Endothelial cell of hepatic sinusoid (primary cell): ENCODE results near the gene BMP4.

Source experiments
- in situ Hi-C: cut with HindIII; loops from 2 replicates; pipeline ENCODE4 v1.10.0; 2017; ENCODE audit warnings: low sequenced_read_pairs

Gene BMP4

GRCh38 chr14:53967606-53968005, 11.0 kb upstream of the BMP4 start:
- in situ Hi-C loops = no loop called here

- in situ Hi-C loops = no loop called here
Measured at GRCh38 chr14:53964249-53964648, 7.6 kb upstream of the BMP4 start.

DNA sequence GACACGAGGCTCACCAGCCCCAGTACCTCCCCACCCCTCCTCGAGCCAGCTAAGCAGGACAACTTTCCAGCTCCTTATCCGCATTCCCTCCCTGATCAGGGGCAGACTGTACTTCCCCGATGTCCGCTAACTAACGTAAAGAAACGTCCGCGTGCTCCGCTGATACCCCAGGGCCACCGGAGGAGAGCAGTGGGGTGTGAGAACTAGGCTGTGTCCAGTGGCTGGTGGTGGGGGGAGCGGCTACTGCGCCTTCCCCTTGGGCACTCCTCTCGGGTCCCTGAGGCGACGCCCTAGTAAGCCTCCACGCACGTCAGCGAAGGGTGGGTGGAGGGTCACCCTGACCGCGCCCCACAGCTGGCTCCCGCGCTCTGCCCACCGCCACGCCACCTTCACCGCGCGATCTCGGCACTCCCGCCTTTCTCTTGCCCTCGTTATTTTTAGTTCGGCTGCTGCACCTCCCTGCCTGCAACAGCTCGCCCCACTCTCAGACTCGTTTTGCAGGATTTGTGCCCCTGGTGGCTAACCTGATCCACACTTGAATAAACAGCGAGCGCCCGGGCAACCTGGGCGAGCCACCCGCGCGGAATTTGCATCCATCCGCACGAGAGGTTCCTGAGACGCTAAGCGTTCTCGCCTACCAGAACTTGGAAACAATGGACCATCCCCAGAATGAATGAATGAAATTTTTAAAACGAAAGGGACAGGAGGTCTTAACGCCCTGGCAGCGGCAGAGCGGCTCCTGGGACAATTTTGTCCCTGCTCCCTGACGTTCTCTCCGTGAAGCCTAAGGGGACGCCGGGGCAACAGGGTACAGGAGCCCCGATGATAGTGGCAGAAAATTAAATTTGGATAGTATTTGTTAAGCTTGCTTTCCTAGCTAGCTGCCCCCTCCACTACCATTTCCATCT, 6.9 kb upstream of the BMP4 start:
- in situ Hi-C loops = no loop called here

- in situ Hi-C loops = no loop called here
Measured at GRCh38 chr14:53962953-53963319, 6.3 kb upstream of the BMP4 start.

- in situ Hi-C loops = no loop called here
Measured at GRCh38 chr14:53958628-53959027, 2.0 kb upstream of the BMP4 start.

- in situ Hi-C loops = no loop called here
Measured at GRCh38 chr14:53957739-53958138, 1.1 kb upstream of the BMP4 start.

GRCh38 chr14:53955671-53956426, 776 bp downstream of the BMP4 start:
- in situ Hi-C loops = no loop called here

DNA sequence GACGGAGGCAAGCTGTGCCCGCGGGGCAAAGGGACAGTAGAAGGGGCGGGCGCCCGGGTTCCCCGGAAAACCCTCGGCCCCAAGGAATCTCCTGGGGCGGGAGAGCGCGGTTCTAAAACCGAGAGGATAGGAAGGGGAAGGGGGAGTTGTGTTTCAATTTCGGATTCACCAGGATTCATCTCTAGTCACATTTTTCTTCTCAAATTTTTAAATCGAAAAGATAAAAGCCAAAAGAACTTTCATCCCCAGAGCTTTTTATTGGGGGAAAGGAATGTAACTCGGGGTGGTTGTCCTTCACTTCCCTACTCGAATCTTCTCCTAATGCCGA, 1.4 kb downstream of the BMP4 start:
- in situ Hi-C loops = no loop called here

- in situ Hi-C loops = no loop called here
Measured at GRCh38 chr14:53954551-53955228, 1.9 kb downstream of the BMP4 start.

DNA sequence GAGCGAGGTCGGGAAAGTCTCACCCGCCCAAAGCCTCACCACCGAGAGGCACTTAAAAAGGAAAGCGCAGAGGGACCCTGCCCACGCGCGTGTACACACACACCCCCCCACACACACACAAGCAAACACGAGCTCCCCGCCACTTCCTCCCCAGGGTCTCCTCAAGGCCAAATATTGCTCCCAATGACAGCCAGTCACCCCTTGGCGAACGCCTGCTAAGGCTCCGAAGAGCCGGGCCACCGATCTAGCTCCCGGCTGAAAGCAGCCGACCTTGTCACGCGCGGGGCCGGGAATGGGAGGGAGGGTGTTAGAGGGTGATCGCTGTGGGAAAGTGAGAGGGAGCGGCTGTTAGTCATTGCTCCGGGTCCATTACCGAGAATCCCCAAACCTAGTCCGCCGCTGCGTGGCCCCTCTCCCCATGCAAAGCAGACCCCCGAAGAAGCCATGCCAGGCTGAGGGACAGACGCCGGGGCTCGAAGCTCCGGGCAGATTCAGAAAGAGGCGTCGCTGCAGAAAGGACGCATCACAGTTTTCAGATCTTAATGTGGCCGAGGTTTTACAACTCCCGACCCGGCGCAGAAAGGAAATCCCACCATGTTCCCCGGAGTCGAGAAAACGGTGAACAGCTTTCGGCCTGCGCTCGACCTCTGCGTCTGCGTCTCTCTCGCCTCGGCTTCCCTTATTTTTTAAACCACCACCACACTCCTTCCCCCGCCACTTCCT, 2.6 kb downstream of the BMP4 start:
- in situ Hi-C loops = no loop called here

DNA sequence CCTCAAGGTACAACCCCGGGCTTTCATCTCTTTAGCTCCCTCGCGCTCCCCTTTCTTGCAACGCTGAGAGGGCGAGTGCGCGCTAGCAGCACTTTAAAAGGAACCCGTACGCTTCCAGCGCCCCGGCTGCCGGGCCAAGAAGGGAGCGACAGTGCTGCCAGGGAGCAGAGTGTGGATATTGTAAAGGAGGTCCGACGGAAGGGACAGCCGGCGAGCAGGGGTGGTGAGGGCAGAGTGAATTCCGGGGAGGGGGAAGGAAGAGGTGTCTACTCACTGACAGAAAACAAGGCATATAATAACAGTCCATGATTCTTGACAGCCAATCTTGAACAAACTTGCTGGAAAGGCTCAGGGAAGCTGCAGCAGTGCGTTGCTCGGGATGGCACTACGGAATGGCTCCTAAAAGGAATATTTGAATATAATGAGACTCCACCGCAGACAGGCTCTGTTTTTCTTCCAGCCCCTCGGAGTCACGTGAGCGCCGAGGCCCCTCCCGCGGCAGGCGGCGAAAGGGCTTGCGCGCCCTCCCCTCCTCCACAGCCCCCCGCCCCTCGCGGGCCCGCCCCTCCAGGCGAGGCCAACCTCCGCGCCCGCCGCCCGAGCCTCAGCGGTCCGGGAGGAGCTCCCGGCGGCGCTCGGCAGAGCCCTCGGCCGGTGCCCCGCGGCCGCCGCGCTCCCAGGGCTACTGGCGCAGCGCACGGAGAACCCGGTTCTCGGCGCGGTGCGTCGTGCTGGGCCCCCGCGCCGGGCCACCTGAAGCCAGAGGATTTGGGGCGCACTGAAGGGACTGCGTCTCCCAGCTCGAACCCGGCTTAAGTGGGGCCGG, 3.4 kb downstream of the BMP4 start:
- in situ Hi-C loops = no loop called here

GRCh38 chr14:53952533-53952932, 4.1 kb downstream of the BMP4 start:
- in situ Hi-C loops = no loop called here

GRCh38 chr14:53951627-53952303, 4.9 kb downstream of the BMP4 start:
- in situ Hi-C loops = no loop called here

DNA sequence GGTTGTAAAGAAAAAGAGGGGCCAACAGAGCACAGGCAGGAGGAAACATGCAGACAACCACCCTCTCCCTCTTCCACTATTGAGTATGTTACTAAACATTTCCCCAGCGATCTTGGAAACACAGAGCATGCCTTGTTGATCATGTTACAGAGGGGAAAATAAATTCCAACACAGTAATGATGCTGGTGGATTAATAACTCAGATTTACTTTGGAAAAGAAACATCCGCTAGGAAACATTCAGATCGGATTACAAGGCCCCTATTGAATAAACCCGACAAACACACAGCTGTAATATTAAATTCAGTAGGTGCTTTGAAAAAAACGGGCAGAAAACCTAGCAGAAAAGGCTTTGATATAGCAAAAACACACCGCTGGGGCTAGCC, 5.4 kb downstream of the BMP4 start:
- in situ Hi-C loops = no loop called here

DNA sequence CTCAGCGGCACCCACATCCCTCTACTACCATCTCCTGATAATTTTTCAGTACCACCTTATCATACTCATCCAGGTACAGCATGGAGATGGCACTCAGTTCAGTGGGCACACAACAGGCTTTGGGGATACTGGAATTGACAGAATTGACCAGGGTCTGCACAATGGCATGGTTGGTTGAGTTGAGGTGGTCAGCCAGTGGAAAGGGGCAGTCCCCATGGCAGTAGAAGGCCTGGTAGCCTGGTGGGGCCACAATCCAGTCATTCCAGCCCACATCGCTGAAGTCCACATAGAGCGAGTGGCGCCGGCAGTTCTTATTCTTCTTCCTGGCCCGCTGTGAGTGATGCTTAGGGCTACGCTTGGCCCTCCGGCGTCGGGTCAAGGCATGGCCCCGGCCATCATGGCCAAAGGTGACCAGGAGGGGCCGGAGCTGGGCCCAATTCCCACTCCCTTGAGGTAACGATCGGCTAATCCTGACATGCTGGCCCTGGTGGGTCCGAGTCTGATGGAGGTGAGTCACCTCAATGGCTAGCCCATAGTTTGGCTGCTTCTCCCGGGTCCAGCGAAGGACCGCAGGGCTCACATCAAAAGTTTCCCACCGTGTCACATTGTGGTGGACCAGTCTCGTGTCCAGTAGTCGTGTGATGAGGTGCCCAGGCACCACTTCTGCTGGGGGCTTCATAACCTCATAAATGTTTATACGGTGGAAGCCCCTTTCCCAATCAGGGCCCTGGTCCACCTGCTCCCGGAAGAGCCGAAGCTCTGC, 6.4 kb downstream of the BMP4 start:
- in situ Hi-C loops = no loop called here

- in situ Hi-C loops = no loop called here
Measured at GRCh38 chr14:53949201-53949600, 7.4 kb downstream of the BMP4 start.

DNA sequence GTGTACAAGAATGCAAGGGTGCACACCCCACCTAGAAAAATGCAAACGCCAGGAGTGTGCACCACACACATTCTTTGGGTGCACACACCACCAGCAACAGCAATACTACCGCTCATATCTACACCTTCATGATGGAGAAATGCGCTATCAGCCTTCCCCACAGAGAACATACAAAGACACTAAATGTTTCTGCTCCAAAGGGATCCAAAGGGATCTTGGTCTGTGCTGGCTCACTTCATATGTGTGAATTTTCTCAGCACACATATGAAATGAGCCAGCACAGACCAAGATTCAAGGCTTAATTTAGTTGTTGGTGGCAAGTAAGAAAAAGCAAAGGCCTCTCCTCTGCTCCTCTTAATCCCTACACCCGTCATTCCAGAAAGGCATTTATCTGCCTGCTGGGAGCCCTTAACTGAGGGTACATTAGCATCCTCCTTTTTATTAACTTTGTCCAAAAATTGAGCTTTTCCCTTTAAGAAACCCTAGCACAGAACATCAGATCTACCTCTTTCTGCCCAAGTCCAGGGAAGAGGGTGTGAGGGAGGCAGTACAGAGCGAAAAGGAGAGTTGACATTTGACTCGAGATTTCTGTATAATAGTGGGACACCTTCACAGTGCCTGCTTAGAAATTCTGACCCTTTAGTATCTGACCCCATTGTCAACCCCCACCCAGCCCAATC, 8.3 kb downstream of the BMP4 start:
- in situ Hi-C loops = no loop called here

- in situ Hi-C loops = no loop called here
Measured at GRCh38 chr14:53947452-53948204, 9.0 kb downstream of the BMP4 start.
